ACC112 (cell line): ENCODE measurements around the gene LONRF2.

Experiments used
- H2AFZ ChIP-seq: fragments of 200-600 bp; sonication (generic); one replicate; pipeline ENCODE4 v1.6.0; 2017; ENCODE audit warnings: antibody characterized with exemption, low read length; ENCODE audit not compliant: unreplicated experiment
- H3K27ac ChIP-seq: fragments of 200-600 bp; sonication (generic); 2 replicates; pipeline ENCODE4 v1.5.1; 2014; ENCODE audit warnings: low read depth, mild to moderate bottlenecking, antibody characterized with exemption, low read length, moderate library complexity
- H3K27me3 ChIP-seq: fragments of 200-600 bp; sonication (generic); 2 replicates; pipeline ENCODE4 v1.6.1; 2014; ENCODE audit warnings: mild to moderate bottlenecking, antibody characterized with exemption, low read length, moderate library complexity, mixed read lengths; ENCODE audit not compliant: insufficient read depth
- H3K36me3 ChIP-seq: fragments of 200-600 bp; sonication (generic); 2 replicates; pipeline ENCODE4 v1.6.1; 2016; ENCODE audit warnings: mild to moderate bottlenecking, antibody characterized with exemption, low read length, moderate library complexity, mixed read lengths; ENCODE audit not compliant: insufficient read depth
- H3K4me1 ChIP-seq: fragments of 200-600 bp; sonication (generic); one replicate; pipeline ENCODE4 v1.6.1; 2016; ENCODE audit warnings: low read length, mixed read lengths; ENCODE audit not compliant: insufficient read depth, unreplicated experiment, control insufficient read depth
- H3K4me3 ChIP-seq: fragments of 200-600 bp; sonication (generic); 2 replicates; pipeline ENCODE4 v1.5.1; 2014; ENCODE audit warnings: mild to moderate bottlenecking, low read depth, low read length
- H3K79me2 ChIP-seq: fragments of 200-600 bp; sonication (generic); one replicate; pipeline ENCODE4 v1.6.0; 2016; ENCODE audit warnings: low read length; ENCODE audit not compliant: control insufficient read depth, unreplicated experiment, insufficient read depth

Gene LONRF2

GRCh38 chr2:100285691-100286090, 36.6 kb downstream of the LONRF2 start:
- no peak overlapping the region for H3K4me3 ChIP-seq
- no peaks in the 10 kb centered on the region; the same call in 1 of the 2 replicates for H3K27me3 ChIP-seq
- H3K36me3 ChIP-seq: no peaks in the 10 kb centered on the region
- H3K79me2 ChIP-seq: no peaks in the 10 kb centered on the region
- peaks cover 13% of the 10 kb centered on the region for H3K4me1 ChIP-seq
- no peak overlapping the region for H2AFZ ChIP-seq
- H3K27ac ChIP-seq: no peak overlapping the region

GRCh38 chr2:100285011-100285410, 37.3 kb downstream of the LONRF2 start:
- Histone ChIP-seq H3K4me1 (peaks cover 10% of the 10 kb centered on the region), H3K79me2 (no peaks in the 10 kb centered on the region), H3K27me3 (no peaks in the 10 kb centered on the region; the same call in 1 of the 2 replicates), H3K36me3 (no peaks in the 10 kb centered on the region), H3K4me3 (no peak overlapping the region), H3K27ac (no peak overlapping the region), H2AFZ (no peak overlapping the region)

GRCh38 chr2:100283724-100284501, 38.4 kb downstream of the LONRF2 start:
- Histone ChIP-seq H3K4me1 (peaks cover 10% of the 10 kb centered on the region), H3K36me3 (no peaks in the 10 kb centered on the region), H3K4me3 (no peak overlapping the region), H3K27me3 (no peaks in the 10 kb centered on the region; the same call in 1 of the 2 replicates), H3K27ac (no peak overlapping the region), H2AFZ (no peak overlapping the region), H3K79me2 (no peaks in the 10 kb centered on the region)

- Histone ChIP-seq H3K4me3 (peak overlapping the region; percentile 59), H2AFZ (peak overlapping the region; percentile 63), H3K36me3 (no peaks in the 10 kb centered on the region), H3K27ac (no peak overlapping the region), H3K79me2 (no peaks in the 10 kb centered on the region), H3K4me1 (peaks cover 10% of the 10 kb centered on the region), H3K27me3 (no peaks in the 10 kb centered on the region; the same call in 1 of the 2 replicates)
Observed at GRCh38 chr2:100281521-100282438, 40.5 kb downstream of the LONRF2 start.

GRCh38 chr2:100279586-100280534, 42.4 kb downstream of the LONRF2 start:
- Histone ChIP-seq H3K27ac (no peak overlapping the region), H2AFZ (no peak overlapping the region), H3K4me1 (no peaks in the 10 kb centered on the region), H3K27me3 (no peaks in the 10 kb centered on the region; the same call in 1 of the 2 replicates), H3K79me2 (no peaks in the 10 kb centered on the region), H3K4me3 (no peak overlapping the region), H3K36me3 (no peaks in the 10 kb centered on the region)

- Histone ChIP-seq H3K79me2 (no peaks in the 10 kb centered on the region), H3K4me3 (no peak overlapping the region), H3K36me3 (no peaks in the 10 kb centered on the region), H3K27ac (no peak overlapping the region), H3K27me3 (no peaks in the 10 kb centered on the region; the same call in 1 of the 2 replicates), H3K4me1 (no peaks in the 10 kb centered on the region), H2AFZ (no peak overlapping the region)
Observed at GRCh38 chr2:100278986-100279385, 43.3 kb downstream of the LONRF2 start.

- Histone ChIP-seq H3K79me2 (no peaks in the 10 kb centered on the region), H2AFZ (no peak overlapping the region), H3K27ac (no peak overlapping the region), H3K27me3 (no peaks in the 10 kb centered on the region; the same call in 1 of the 2 replicates), H3K4me3 (no peak overlapping the region), H3K36me3 (no peaks in the 10 kb centered on the region), H3K4me1 (no peaks in the 10 kb centered on the region)
Observed at GRCh38 chr2:100278501-100278900, 43.8 kb downstream of the LONRF2 start.

- H2AFZ ChIP-seq: no peak overlapping the region
- H3K27ac ChIP-seq: no peak overlapping the region
- no peaks in the 10 kb centered on the region; the same call in 1 of the 2 replicates for H3K27me3 ChIP-seq
- H3K79me2 ChIP-seq: no peaks in the 10 kb centered on the region
- no peaks in the 10 kb centered on the region for H3K36me3 ChIP-seq
- H3K4me3 ChIP-seq: no peak overlapping the region
- H3K4me1 ChIP-seq: no peaks in the 10 kb centered on the region
Observed at GRCh38 chr2:100277540-100278207, 44.6 kb downstream of the LONRF2 start.

GRCh38 chr2:100276716-100277115, 45.6 kb downstream of the LONRF2 start:
- Histone ChIP-seq H3K79me2 (no peaks in the 10 kb centered on the region), H3K27ac (no peak overlapping the region), H3K27me3 (no peaks in the 10 kb centered on the region; the same call in 1 of the 2 replicates), H2AFZ (no peak overlapping the region), H3K4me1 (no peaks in the 10 kb centered on the region), H3K36me3 (no peaks in the 10 kb centered on the region), H3K4me3 (no peak overlapping the region)
